Muscle of arm (tissue), 12 donors: ENCODE data around the gene TBCK. TPM values are rescaled to one million over a fixed set of nuclear protein-coding genes. Genes with fewer than 3 reads are reported as not detected.
"Not testable (repeated sequence)": the region's sequence is repeated elsewhere in the genome, so short reads cannot be mapped to it uniquely, and the experiment has no call there.

ENCODE experiments used
- DNase-seq: peaks from one replicate; pipeline ENCODE4 v3.0.0-alpha.2; 2013
- polyA plus RNA-seq, 12 donors: library from polyadenylated mRNA; unstranded; fragments of 120-200 nt; gene quantifications; one replicate each; pipeline ENCODE4 v1.2.1, GENCODE V29; 2013; ENCODE audit not compliant: insufficient read length in 12 of 12

TBCK gene
- polyA plus RNA-seq, 12 donors = 12.9 to 39.3 (median 28.9) TPM; not detected in 1

GRCh38 chr4:106323119-106323518, 7.1 kb upstream of the TBCK start:
- no peak for DNase-seq

- not testable (repeated sequence) for DNase-seq
These were observed 5.8 kb upstream of the TBCK start for GRCh38 chr4:106321814-106322213.

GRCh38 chr4:106321168-106321567, 5.2 kb upstream of the TBCK start:
- DNase-seq = not testable (repeated sequence)

- no peak for DNase-seq
These were observed 4.2 kb upstream of the TBCK start for GRCh38 chr4:106320235-106320634.

GRCh38 chr4:106318511-106318910, 2.5 kb upstream of the TBCK start:
- no peak for DNase-seq

GRCh38 chr4:106317815-106318214, 1.8 kb upstream of the TBCK start:
- DNase-seq = no peak

GRCh38 chr4:106316773-106317409, 882 bp upstream of the TBCK start:
- DNase-seq = no peak

- no peak for DNase-seq
These were observed 487 bp downstream of the TBCK start for GRCh38 chr4:106315476-106315967.

- no peak for DNase-seq
These were observed 1.0 kb downstream of the TBCK start for GRCh38 chr4:106314960-106315359.

- no peak for DNase-seq
These were observed 2.9 kb downstream of the TBCK start for GRCh38 chr4:106312997-106313522.

- no peak for DNase-seq
These were observed 3.6 kb downstream of the TBCK start for GRCh38 chr4:106312377-106312776.

- no peak for DNase-seq
These were observed 9.4 kb downstream of the TBCK start for GRCh38 chr4:106306561-106306960.

- no peak for DNase-seq
These were observed 10.5 kb downstream of the TBCK start for GRCh38 chr4:106305435-106306055.

- DNase-seq = no peak
These were observed 11.4 kb downstream of the TBCK start for GRCh38 chr4:106304632-106305031.

GRCh38 chr4:106303548-106304281, 12.3 kb downstream of the TBCK start:
- no peak for DNase-seq

- DNase-seq = no peak
These were observed 14.0 kb downstream of the TBCK start for GRCh38 chr4:106302062-106302438.

- DNase-seq = no peak
These were observed 14.5 kb downstream of the TBCK start for GRCh38 chr4:106301393-106302061.

GRCh38 chr4:106299977-106300376, 16.0 kb downstream of the TBCK start:
- no peak for DNase-seq

- DNase-seq = no peak
These were observed 18.6 kb downstream of the TBCK start for GRCh38 chr4:106297245-106298035.

- no peak for DNase-seq
These were observed 21.9 kb downstream of the TBCK start for GRCh38 chr4:106294062-106294461.

- DNase-seq = no peak
These were observed 24.3 kb downstream of the TBCK start for GRCh38 chr4:106291678-106292077.
